PC-3 (cell line): ENCODE data around the gene FUT7. TPM values are rescaled to one million over a fixed set of nuclear protein-coding genes. Genes with fewer than 3 reads are reported as not detected.

Experiments
- ATAC-seq: fragments of 200-7000 bp; cut with Tn5 transposase; 2 replicates; pipeline ENCODE4 v1.9.1; 2020; ENCODE audit warnings: mild to moderate bottlenecking, moderate library complexity
- BruUV-seq: library from RNA; stranded (reverse); fragments of 400-500 nt; replicated peaks from 2 replicates; lab custom pipeline; 2021; lab: Mats Ljungman, UMichigan
- CTCF ChIA-PET: fragments of 300-600 bp; sonication (Branson Sonifier 250); formaldehyde crosslinking; loops from one replicate; lab custom pipeline; 2022; ENCODE audit warnings: antibody characterized with exemption; lab: Charles Lee
- POLR2A ChIA-PET: fragments of 300-600 bp; sonication (Branson Sonifier 250); formaldehyde crosslinking; loops from one replicate; lab custom pipeline; 2022; ENCODE audit warnings: antibody characterized with exemption; ENCODE audit not compliant: unreplicated experiment; lab: Charles Lee
- DNase-seq: peaks from one replicate; pipeline ENCODE4 v3.0.0-alpha.2; 2015
- H2AFZ ChIP-seq: fragments of 300-600 bp; sonication (generic); 2 replicates; pipeline ENCODE4 v1.6.0; 2016; ENCODE audit warnings: antibody characterized with exemption, low read length
- H3F3A ChIP-seq: fragments of 300-600 bp; sonication (generic); one replicate; pipeline ENCODE4 v1.6.0; 2017; ENCODE audit warnings: antibody characterized with exemption, low read length, control low read depth, mild to moderate bottlenecking; ENCODE audit not compliant: unreplicated experiment
- H3K27ac ChIP-seq: fragments of 300-600 bp; sonication (generic); 2 replicates; pipeline ENCODE4 v1.5.1; 2016; ENCODE audit warnings: mild to moderate bottlenecking, low read length
- H3K27me3 ChIP-seq: fragments of 300-600 bp; sonication (generic); 2 replicates; pipeline ENCODE4 v1.6.1; 2016; ENCODE audit warnings: low read length, mixed read lengths
- H3K36me3 ChIP-seq: fragments of 300-600 bp; sonication (generic); 2 replicates; pipeline ENCODE4 v1.6.1; 2016; ENCODE audit warnings: low read depth, mixed run types, low read length, mixed read lengths
- H3K4me1 ChIP-seq: fragments of 300-600 bp; sonication (generic); 2 replicates; pipeline ENCODE4 v1.5.1; 2016; ENCODE audit warnings: low read length; ENCODE audit not compliant: insufficient read depth
- H3K4me2 ChIP-seq: fragments of 300-600 bp; sonication (generic); 2 replicates; pipeline ENCODE4 v1.6.0; 2016; ENCODE audit warnings: low read length
- H3K4me3 ChIP-seq: fragments of 300-600 bp; sonication (generic); 2 replicates; pipeline ENCODE4 v1.5.1; 2016; ENCODE audit warnings: mild to moderate bottlenecking, low read length, mixed read lengths
- H3K79me2 ChIP-seq: fragments of 300-600 bp; sonication (generic); 2 replicates; pipeline ENCODE4 v1.6.1; 2017; ENCODE audit warnings: low read length, mixed read lengths
- H3K9ac ChIP-seq: fragments of 300-600 bp; sonication (generic); 2 replicates; pipeline ENCODE4 v1.6.0; 2016; ENCODE audit warnings: mild to moderate bottlenecking, low read length
- H3K9me2 ChIP-seq: fragments of 300-600 bp; sonication (generic); replicated peaks from 2 replicates; pipeline ENCODE4 v1.6.1; 2016; ENCODE audit warnings: mixed run types, low read length, mixed read lengths
- H3K9me3 ChIP-seq: fragments of 300-600 bp; sonication (generic); 2 replicates; pipeline ENCODE4 v1.6.1; 2016; ENCODE audit warnings: low read length, mixed read lengths
- H4K20me1 ChIP-seq: fragments of 300-600 bp; sonication (generic); 2 replicates; pipeline ENCODE4 v1.6.1; 2016; ENCODE audit warnings: low read length, mixed read lengths
- EZH2 ChIP-seq: fragments of 300-600 bp; sonication (generic); IDR thresholded peaks from one replicate; pipeline ENCODE4 v1.6.1; 2017; ENCODE audit warnings: antibody characterized with exemption, mild to moderate bottlenecking, low read length; ENCODE audit not compliant: unreplicated experiment
- EZH2phosphoT487 ChIP-seq: fragments of 300-600 bp; sonication (generic); IDR thresholded peaks from 2 replicates; pipeline ENCODE4 v1.6.1; 2018; ENCODE audit warnings: mild to moderate bottlenecking, antibody characterized with exemption, low read length, borderline replicate concordance
- intact Hi-C: fragments of 100-400 bp; cut with micrococcal nuclease; formaldehyde crosslinking; loops from 2 replicates; pipeline ENCODE4 v1.9.0; 2023
- total RNA-seq: library from RNA; depleted of rRNA; stranded (reverse); fragments of >200 nt; gene quantifications from 2 replicates; pipeline ENCODE4 v1.2.3, GENCODE V29; 2014
- TF ChIP-seq, protein P1 (sequence below): fragments of 300-600 bp; sonication (generic); conservative IDR thresholded peaks from 2 replicates; pipeline ENCODE4 v1.5.1; 2017; ENCODE audit warnings: antibody characterized with exemption, low read depth, mild to moderate bottlenecking, low read length

Gene FUT7
- total RNA-seq, 1 experiment from 2014 or later = not detected

DNA sequence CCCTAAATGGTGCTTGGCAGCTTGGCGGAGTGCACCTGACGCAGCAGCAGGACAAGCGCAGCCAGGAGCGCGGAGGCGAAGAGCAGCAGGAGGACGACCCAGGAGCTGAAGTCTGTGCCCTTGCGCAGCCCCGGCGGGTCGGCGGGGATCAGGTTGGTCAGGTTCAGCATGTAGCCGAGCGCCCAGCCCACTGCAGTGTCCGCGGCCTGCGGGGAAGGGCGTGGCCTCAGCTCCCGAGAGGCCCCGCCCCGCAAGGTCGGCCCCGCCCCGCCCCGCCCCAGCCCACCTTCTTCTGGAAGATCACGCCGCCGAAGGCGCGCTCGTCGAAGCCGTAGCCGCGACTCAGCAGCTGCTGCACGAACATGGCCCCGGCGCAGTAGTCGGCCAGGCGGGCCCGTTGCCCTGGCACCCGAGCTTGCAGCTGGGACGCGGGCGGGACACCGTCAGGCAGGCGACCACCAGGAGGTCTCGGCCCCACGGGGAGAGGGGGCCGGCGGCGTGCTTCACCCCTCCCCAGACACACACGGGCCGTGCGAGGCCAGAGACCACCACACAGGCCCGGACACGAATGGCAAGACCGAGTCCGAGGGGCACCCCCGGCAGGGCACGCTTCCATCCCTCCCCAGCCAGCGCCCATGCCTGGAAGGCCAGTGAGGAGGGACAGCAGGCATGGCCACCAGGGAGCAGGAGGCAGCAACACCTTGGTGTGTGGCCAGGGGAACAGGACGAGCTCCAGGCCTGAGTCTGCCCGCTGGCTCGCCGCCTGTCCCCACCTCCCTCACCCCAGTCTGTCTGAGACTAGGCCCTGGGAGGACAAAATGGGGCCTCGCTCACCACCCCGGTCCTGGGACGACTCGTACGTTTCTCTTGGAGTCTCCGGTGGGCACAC lies 17.0 kb upstream of the FUT7 start:
- DNase-seq = peak; percentile 19
- H3K79me2 ChIP-seq = peaks cover 16% of the 10 kb centered on the region
- H3K9me2 ChIP-seq = no peaks in the 10 kb centered on the region
- H3K4me2 ChIP-seq = no peak overlapping the region
- H3K27ac ChIP-seq = no peak overlapping the region
- no peak overlapping the region for H3K4me3 ChIP-seq
- H3K27me3 ChIP-seq = no peaks in the 10 kb centered on the region
- ATAC-seq = peak; percentile 3; the same call in 1 of the 2 replicates
- H3F3A ChIP-seq = no peaks in the 10 kb centered on the region
- intact Hi-C loops = loop anchor here (2.0 kb wide), 1 partner anchor 18 kb away; no protein-coding TSS in a partner anchor
- no TSS peak for BruUV-seq
- H3K9ac ChIP-seq = no peak overlapping the region
- H2AFZ ChIP-seq = no peak overlapping the region
- no peaks in the 10 kb centered on the region for H3K36me3 ChIP-seq
- ChIA-PET CTCF (interaction anchor here (0.5 to 0.9 kb wide), 3 partner anchors 22 to 232 kb away, joined by 3 to 5 read pairs (median 4); partner anchors contain the start of gene SAPCD2), POLR2A (interaction anchor here (0.6 to 0.7 kb wide), 2 partner anchors 60 to 263 kb away, joined by 5 to 6 read pairs; no protein-coding TSS in a partner anchor)
- peaks cover 5% of the 10 kb centered on the region; the same call in 1 of the 2 replicates for H4K20me1 ChIP-seq
- H3K4me1 ChIP-seq = peaks cover 9% of the 10 kb centered on the region; the same call in 1 of the 2 replicates
- no peaks in the 10 kb centered on the region for H3K9me3 ChIP-seq
- no peak for TF ChIP-seq EZH2phosphoT487
- no peak for TF ChIP-seq EZH2

DNA sequence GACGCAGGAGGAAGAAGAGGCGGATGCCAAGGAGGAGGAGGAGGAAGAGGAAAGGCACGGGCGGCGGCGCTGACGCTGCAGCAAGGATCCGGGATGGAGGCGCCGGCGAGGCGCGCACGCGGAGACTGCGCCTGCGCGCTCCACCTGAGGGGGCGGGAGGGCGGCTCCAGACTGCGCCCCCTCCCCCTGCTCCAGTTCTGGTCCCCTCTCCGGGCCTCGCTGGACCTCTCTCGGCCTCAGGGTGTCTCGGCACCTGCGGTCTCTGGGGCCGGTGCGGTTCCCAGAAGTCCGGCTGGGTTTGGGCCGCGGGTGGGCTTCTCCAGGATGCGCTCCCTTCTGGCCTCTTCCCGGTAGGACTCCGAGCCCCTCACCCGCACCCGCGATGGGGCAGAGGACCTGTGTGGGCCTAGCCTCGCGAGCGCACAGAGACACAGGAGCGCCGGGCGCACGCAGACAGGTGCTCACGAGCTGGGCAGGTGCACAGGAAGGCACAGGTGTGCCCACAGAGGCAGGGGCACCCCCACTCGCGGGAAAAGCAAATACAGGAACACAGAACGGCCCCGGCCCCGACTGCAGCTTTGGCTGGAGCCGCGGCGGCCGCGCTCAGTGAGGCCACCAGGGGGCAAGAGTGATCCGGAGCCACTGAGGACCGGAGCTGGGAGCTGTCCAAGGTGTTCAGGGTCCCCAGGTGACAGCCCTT lies 14.3 kb upstream of the FUT7 start, which contains the start of gene NPDC1:
Gene NPDC1, minus strand, starts transcription at position 90 of the 700 bp plus-strand sequence. CDS start 188 bp downstream, outside the sequence.
- Histone ChIP-seq H3K9me2 (no peaks in the 10 kb centered on the region), H3K27ac (no peak within 1 kb of the TSS), H3F3A (no peaks in the 10 kb centered on the region), H4K20me1 (peaks cover 7% of the 10 kb centered on the region; the same call in 1 of the 2 replicates), H3K36me3 (no peaks in the 10 kb centered on the region), H3K4me2 (peak within 1 kb of the TSS; percentile 98), H3K9me3 (no peaks in the 10 kb centered on the region), H3K4me1 (peaks cover 9% of the 10 kb centered on the region; the same call in 1 of the 2 replicates), H3K79me2 (peaks cover 24% of the 10 kb centered on the region), H3K27me3 (no peaks in the 10 kb centered on the region), H2AFZ (peak within 1 kb of the TSS; percentile 96), H3K9ac (peak within 1 kb of the TSS; percentile 49), H3K4me3 (peak within 1 kb of the TSS; percentile 84)
- POLR2A ChIA-PET = interaction anchor here (0.6 to 0.7 kb wide), 2 partner anchors 22 to 145 kb away, joined by 3 to 20 read pairs; no protein-coding TSS in a partner anchor
- intact Hi-C loops = no loop called here
- CTCF ChIA-PET = interaction anchor here (0.7 to 1.1 kb wide), 11 partner anchors 9 to 246 kb away, joined by 3 to 16 read pairs (median 6); partner anchors contain the start of gene SAPCD2
- TF ChIP-seq, protein P1, sequence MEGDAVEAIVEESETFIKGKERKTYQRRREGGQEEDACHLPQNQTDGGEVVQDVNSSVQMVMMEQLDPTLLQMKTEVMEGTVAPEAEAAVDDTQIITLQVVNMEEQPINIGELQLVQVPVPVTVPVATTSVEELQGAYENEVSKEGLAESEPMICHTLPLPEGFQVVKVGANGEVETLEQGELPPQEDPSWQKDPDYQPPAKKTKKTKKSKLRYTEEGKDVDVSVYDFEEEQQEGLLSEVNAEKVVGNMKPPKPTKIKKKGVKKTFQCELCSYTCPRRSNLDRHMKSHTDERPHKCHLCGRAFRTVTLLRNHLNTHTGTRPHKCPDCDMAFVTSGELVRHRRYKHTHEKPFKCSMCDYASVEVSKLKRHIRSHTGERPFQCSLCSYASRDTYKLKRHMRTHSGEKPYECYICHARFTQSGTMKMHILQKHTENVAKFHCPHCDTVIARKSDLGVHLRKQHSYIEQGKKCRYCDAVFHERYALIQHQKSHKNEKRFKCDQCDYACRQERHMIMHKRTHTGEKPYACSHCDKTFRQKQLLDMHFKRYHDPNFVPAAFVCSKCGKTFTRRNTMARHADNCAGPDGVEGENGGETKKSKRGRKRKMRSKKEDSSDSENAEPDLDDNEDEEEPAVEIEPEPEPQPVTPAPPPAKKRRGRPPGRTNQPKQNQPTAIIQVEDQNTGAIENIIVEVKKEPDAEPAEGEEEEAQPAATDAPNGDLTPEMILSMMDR = peak; percentile 74
- TF ChIP-seq EZH2phosphoT487 (no peak), EZH2 (no peak)
- DNase-seq (peak; percentile 78), ATAC-seq (peak; percentile 31)
- no TSS peak for BruUV-seq
